HG02678 (cell line): ENCODE results near the gene SFXN2.
"Not testable (repeated sequence)": the region's sequence is repeated elsewhere in the genome, so short reads cannot be mapped to it uniquely, and the experiment has no call there.

Source experiments
- ATAC-seq: cut with Tn5 transposase; IDR thresholded peaks from one replicate; pipeline ENCODE4 v1.9.1; 2021; ENCODE audit warnings: mild to moderate bottlenecking, moderate library complexity; ENCODE audit not compliant: unreplicated experiment

Gene SFXN2

GRCh38 chr10:102752266-102752930 lies 38.0 kb downstream of the SFXN2 start:
- no peak for ATAC-seq

DNA sequence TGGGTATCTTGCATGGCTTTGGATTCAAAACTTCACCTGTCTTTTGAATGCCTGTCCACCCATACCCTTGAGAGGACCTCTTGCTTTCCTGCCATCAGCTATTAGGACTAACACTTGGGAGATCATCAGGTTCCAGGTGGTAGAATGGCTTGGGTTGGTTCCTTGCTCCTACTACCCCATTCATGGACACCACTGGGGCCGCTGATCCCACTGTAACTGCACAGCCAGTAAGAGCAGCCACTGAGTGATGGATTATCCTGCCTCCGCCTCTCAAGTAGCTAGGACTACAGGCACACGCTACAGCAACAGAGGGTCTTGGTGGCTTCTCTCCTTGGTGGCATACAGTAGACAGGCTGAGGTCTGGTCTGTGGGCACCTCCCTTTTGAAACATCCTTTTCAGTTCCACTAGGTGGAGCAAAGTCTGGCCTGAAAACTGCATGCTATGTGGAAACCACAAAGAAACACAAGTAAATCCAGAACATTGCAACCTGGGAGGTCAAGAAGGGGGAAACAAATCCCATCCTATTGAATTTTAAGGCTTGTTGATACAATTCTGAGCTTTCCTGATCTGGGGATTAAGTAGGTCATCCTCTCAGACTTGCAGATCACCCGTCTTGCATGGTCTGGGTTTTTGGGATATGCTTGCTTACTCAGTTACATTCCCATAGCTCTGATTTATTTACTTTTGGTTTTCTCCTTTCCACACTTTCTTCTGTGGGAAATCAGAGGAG lies 38.7 kb downstream of the SFXN2 start:
- ATAC-seq = no peak

GRCh38 chr10:102753718-102754117 lies 39.3 kb downstream of the SFXN2 start:
- no peak for ATAC-seq

DNA sequence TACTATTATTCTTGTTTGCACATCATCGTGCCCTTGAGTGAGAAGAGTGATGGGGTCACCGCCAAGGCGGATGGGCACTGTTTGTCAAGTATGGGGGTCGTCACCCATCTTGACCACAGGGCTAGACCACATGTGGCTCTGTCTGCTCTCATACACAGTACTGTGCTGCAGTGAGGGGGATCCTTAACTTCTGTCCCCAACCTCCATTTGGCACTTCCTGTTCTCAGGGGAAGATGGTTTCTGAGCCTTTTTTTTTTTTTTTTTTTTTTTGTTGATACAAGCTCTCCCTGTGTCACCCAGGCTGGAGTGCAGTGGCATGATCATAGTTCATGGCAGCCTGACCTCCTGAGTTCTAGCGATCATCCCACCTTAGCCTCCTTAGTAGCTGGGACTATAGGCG lies 42.9 kb downstream of the SFXN2 start:
- no peak for ATAC-seq

- no peak for ATAC-seq
Observed at GRCh38 chr10:102758240-102758932, 44.0 kb downstream of the SFXN2 start.

DNA sequence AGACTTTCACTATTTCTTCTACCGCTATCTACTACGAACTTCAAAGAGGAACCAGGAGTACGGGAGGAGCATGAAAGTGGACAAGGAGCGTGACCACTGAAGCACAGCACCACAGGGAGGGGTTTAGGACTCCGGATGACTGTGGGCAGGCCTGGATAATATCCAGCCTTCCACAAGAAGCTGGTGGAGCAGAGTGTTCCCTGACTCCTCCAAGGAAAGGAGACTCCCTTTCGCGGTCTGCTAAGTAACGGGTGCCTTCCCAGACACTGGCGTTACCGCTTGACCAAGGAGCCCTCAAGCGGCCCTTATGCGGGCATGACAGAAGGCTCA lies 44.5 kb downstream of the SFXN2 start:
- not testable (repeated sequence) for ATAC-seq

DNA sequence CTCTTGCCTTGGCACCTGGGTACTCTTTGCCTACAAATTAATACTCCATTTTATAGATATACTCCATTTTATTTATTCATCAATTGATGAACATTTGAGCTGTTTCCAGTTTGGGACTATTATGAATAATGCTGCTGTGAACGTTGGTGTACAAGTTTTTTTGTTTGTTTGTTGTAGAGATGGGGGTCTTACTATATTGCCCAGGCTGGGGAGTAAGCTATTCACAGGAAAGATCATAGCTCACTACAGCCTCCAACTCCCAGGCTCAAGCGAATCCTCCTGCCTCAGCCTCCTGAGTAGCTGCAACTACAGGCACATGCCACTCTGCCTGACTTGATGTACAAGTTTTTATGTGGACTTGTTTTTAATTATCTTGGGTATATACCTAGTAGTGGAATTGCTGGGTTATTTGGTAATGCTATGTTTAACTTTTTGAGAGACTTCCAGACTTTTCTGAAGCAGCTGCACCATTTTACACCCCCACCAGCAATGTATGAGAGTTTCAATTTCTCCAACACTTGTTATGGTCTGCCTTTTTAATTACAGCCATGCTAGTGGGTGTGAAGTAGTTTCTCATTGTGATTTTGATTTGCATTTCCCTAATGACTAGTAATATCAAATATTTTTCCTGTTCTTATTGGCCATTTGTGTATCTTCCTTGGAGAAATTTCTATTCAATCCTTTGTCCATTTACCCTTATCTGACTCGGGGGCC lies 45.2 kb downstream of the SFXN2 start:
- no peak for ATAC-seq

DNA sequence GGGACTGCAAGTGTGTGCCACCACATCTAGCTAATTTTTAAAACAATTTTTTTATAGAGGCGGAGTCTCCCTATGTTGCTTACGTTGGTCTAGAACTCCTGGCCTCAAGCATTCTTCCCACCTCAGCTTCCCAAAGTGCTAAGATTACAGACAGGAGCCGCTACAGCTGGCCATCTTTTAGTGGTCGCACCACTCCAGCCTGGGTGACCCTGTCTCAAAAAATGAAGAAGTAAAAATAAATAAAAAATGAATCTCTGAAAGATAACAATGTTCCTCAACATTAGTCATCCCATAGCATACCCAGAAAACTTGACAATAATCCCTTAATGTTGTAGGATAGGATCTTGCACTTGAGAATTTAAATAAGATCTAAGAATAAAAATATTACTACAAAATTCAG lies 47.5 kb downstream of the SFXN2 start:
- ATAC-seq = no peak

DNA sequence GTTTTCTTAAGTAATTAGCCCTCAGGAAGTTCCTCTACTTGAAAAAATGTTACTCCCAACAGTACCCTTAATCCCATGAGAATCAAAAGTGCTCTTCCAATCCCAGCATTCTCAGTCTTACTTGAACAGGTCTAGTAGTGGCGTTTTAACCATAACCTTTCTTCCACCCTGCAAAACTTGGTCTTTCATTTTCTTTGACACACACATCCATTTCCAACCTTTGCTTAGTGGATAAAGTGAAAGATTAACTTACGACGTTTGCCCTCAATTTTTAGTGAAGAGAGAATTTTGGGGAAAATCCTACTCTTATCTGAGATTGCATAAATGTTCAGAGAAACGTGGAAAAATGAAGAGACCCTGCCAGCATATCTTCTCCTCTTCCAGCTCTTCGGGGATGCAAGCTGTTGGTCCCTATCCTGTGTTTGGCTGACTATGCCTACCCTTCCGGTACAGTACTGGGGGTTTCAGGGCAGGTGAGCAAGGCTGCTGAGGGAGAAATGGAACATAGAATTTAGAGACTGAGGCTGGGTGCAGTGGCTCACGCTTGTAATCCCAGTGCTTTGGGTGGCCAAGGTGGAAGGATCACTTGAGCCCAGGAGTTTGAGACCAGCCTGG lies 48.1 kb downstream of the SFXN2 start:
- ATAC-seq = no peak

- ATAC-seq = no peak
Observed at GRCh38 chr10:102763037-102763607, 48.7 kb downstream of the SFXN2 start.

- no peak for ATAC-seq
Observed at GRCh38 chr10:102764470-102765161, 50.2 kb downstream of the SFXN2 start.

DNA sequence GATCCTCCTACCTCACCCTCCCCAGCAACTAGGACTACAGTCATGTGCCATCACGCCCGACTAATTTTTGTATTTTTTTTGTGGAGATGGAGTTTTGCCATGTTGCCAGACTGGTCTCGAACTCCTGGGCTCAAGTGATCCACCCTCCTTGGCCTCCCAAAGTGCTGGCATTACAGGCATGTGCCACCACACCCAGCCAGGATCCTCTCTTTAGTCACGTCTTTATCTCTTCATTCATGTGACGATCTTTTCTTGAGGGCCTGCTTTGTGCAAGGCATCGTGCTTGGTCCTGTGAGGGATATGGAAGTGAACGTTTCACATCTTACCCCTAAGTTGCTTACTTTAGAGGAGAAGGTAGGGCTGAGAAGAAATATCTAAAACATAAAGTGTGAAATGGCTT lies 50.9 kb downstream of the SFXN2 start:
- ATAC-seq = no peak

DNA sequence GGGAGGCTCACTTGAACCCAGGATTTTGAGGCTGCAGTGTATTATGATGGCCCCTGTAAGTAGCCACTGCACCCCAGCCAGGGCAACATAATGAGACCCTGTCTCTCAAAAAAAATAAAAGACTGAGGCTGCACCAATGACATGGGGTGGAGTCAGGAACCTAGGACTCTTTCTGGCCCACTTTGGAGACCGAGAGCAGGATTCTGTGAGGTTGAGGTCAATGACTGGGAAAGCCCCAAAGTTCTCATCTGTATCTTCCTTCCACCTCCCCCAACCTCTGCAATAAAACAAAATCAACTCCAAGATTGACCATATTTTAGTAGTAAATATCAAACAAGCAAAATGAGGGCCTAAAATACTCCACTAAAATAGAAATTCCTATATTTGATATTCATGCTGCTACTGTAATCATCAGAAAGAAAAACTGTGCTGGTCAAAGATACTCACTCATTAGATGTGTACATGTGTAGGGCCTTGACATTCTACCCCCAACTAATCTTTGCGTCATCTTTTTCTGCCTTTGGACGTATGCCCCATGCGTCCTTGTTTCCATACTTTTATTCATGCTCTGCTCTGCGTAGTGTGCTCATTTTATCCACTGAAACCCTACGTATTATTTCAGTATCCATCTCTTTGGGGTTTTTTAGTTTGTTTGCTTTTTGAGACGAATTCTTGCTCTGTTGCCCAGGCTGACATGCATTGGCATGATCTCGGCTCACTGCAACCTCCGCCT lies 53.2 kb downstream of the SFXN2 start:
- ATAC-seq = no peak

GRCh38 chr10:102769375-102770107 lies 55.1 kb downstream of the SFXN2 start:
- ATAC-seq = no peak

GRCh38 chr10:102770108-102770482 lies 55.7 kb downstream of the SFXN2 start:
- ATAC-seq = no peak

DNA sequence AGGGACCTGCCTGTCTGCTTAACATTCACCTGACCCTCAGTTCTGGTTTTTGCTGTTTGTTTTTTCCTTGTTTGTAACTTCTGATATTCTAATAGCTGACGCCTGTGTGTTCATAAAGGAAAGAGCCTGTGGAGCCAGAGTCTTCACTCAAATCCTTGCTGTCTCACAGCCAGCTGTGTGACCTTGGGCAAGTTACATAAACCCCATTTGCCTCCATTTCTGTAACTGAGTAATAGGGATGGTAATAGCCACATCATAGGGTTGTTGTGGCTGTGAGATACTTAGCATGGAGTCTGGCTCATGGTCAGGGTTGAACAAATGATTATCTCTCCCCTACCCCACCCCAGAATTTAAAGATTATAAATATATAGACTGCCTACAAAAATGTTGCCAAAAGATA lies 56.4 kb downstream of the SFXN2 start:
- ATAC-seq = no peak

- ATAC-seq = no peak
Observed at GRCh38 chr10:102773320-102773719, 58.9 kb downstream of the SFXN2 start.

DNA sequence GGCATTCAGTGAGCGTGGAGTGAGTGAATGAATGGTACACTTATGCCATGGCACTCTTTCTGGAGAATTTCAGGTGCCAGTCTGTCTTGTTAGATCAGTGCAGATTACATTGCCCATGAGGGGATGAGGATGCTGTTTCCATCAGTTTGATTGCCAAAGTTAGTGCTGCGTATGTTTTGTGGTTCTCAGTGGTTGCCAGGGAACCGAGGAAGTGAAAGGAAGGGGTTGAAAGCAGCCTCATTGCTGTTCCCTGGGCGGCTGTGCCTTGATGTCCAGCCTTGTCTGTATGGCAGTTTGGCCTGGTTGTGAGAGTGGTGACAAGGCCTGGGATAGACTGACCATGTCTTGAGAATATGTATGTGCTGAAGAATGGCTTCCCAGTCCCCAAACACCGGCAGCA lies 59.5 kb downstream of the SFXN2 start:
- no peak for ATAC-seq
